ENCODE measurements around the gene ARMC9.

- TF ChIP-seq CTCF (IDR thresholded peaks at IDR 0.05): no peak
- no peak for TF ChIP-seq POLR2A (IDR thresholded peaks at IDR 0.05)
Observed at GRCh38 chr2:231385429-231385828, 187.0 kb downstream of the ARMC9 start.

Measured in uterus (tissue), 2 donors.